Lung (tissue), 12 donors: ENCODE data around the gene C4orf50. TPM values are rescaled to one million over a fixed set of nuclear protein-coding genes. Genes with fewer than 3 reads are reported as not detected.

Experiments used
- ATAC-seq: fragments of 200-7000 bp; cut with Tn5 transposase; one replicate; pipeline ENCODE4 v1.9.1; 2020; ENCODE audit warnings: moderate number of reproducible peaks; ENCODE audit not compliant: insufficient read depth, low FRiP score
- DNase-seq, 3 donors: peaks; one replicate each; pipeline ENCODE4 v3.0.0-alpha.2; 2013 to 2017
- H3K27ac ChIP-seq, 2 donors: one replicate each; pipeline ENCODE4 v1.5.1; 2013; ENCODE audit warnings: mild to moderate bottlenecking in 2 of 2, moderate library complexity in 2 of 2, control low read depth in 1 of 2, inconsistent platforms in 1 of 2, low read depth in 1 of 2, low read length in 1 of 2
- H3K27me3 ChIP-seq, 3 donors: one replicate each; pipeline ENCODE4 v1.5.1; 2013; ENCODE audit warnings: low read length in 2 of 3; ENCODE audit not compliant: control insufficient read depth in 3 of 3, insufficient read depth in 3 of 3
- H3K36me3 ChIP-seq, 4 donors: one replicate each; pipeline ENCODE4 v1.5.1; 2013; ENCODE audit warnings: low read length in 4 of 4, mild to moderate bottlenecking in 1 of 4, moderate library complexity in 1 of 4; ENCODE audit not compliant: control insufficient read depth in 4 of 4, insufficient read depth in 4 of 4
- H3K4me1 ChIP-seq, 5 donors: one replicate each; pipeline ENCODE4 v1.5.1; 2013; ENCODE audit warnings: low read length in 5 of 5, mild to moderate bottlenecking in 2 of 5, moderate library complexity in 1 of 5; ENCODE audit not compliant: control insufficient read depth in 5 of 5, insufficient read depth in 5 of 5
- H3K4me3 ChIP-seq: one replicate; pipeline ENCODE4 v1.5.1; 2013; ENCODE audit warnings: mild to moderate bottlenecking, control low read depth, moderate library complexity
- H3K9ac ChIP-seq, 2 donors: one replicate each; pipeline ENCODE4 v1.5.1; 2013; ENCODE audit warnings: low read length in 2 of 2, control low read depth in 1 of 2; ENCODE audit not compliant: insufficient read depth in 1 of 2
- H3K9me3 ChIP-seq, 4 donors: one replicate each; pipeline ENCODE4 v1.5.1; 2013; ENCODE audit warnings: low read length in 3 of 4, mild to moderate bottlenecking in 1 of 4, moderate library complexity in 1 of 4; ENCODE audit not compliant: control insufficient read depth in 4 of 4, insufficient read depth in 3 of 4
- CTCF ChIP-seq: IDR thresholded peaks from 2 replicates; pipeline ENCODE4 v1.5.1; 2012; ENCODE audit warnings: mild to moderate bottlenecking; ENCODE audit errors: control extremely low read depth, extremely low read depth
- WGBS, 2 donors: extraction: QIAGEN DNeasy Blood & Tissue Kit; methylation state at CpG; one replicate each; pipeline ENCODE4 v1.1.7; 2013; 5-methylcytosine and 5-hydroxymethylcytosine counted together
- polyA plus RNA-seq, 2 donors: library from polyadenylated mRNA; stranded (reverse); fragments of 200-250 nt; gene quantifications; one replicate each; pipeline ENCODE4 v1.2.1, GENCODE V29; 2013
- total RNA-seq, 2 donors: library from RNA; depleted of rRNA in 1 of 2; stranded (reverse); fragments of >200 nt in 1 of 2; gene quantifications; one replicate each; pipeline ENCODE4 v1.2.1, GENCODE V29; 2014 to 2021
- donor health status: control.
- donor health status: control.
- donor health status: Bipolar disorder and iron deficiency.
- donor health status: healthy.
- donor health status: DM: yes; HTN: yes; CAD: no.

Gene C4orf50
- total and polyA plus RNA-seq, 4 donors, result 0.02 to 0.04 (median 0.03) TPM

- no peak for TF ChIP-seq CTCF
- ATAC-seq (no peak), DNase-seq (no peak)
- WGBS, 2 donors, result 75 to 83% methylated on average over 20 of the region's 20 CpGs
- no peaks in the 10 kb centered on the region for H3K36me3 ChIP-seq
- peaks cover 0 to 4% (median 0%) of the 10 kb centered on the region in 4 donors for H3K9me3 ChIP-seq
- H3K4me1 ChIP-seq, result no peaks in the 10 kb centered on the region
- no peak overlapping the region for H3K27ac ChIP-seq
- H3K9ac ChIP-seq, result no peak overlapping the region
- peaks cover 0 to 10% (median under 1%) of the 10 kb centered on the region in 3 donors for H3K27me3 ChIP-seq
- H3K4me3 ChIP-seq, result no peak overlapping the region
These were observed 6.2 kb upstream of the C4orf50 start for GRCh38 chr4:6024313-6024960.

GRCh38 chr4:6023731-6024130 is 5.5 kb upstream of the C4orf50 start:
- ATAC-seq (no peak), DNase-seq (no peak)
- TF ChIP-seq CTCF, result no peak
- Histone ChIP-seq H3K36me3 (no peaks in the 10 kb centered on the region), H3K9me3 (no peaks in the 10 kb centered on the region), H3K4me3 (no peak overlapping the region), H3K4me1 (no peaks in the 10 kb centered on the region), H3K27me3 (peaks cover 0 to 10% (median 0%) of the 10 kb centered on the region in 3 donors), H3K27ac (no peak overlapping the region), H3K9ac (no peak overlapping the region)
- WGBS, 2 donors, result 73% methylated on average over 10 of the region's 10 CpGs

- no peak for TF ChIP-seq CTCF
- Histone ChIP-seq H3K27ac (no peak overlapping the region), H3K27me3 (peaks cover 0 to 8% (median 0%) of the 10 kb centered on the region in 3 donors), H3K9me3 (no peaks in the 10 kb centered on the region), H3K4me1 (no peaks in the 10 kb centered on the region), H3K36me3 (no peaks in the 10 kb centered on the region), H3K4me3 (no peak overlapping the region), H3K9ac (no peak overlapping the region)
- no peak for DNase-seq
- 80 to 86% methylated on average over 30 of the region's 30 CpGs for WGBS, 2 donors
- no peak for ATAC-seq
These were observed 4.5 kb upstream of the C4orf50 start for GRCh38 chr4:6022607-6023288.
